Right lobe of liver (tissue), 4 donors: ENCODE results near the gene GOLGB1.

Source experiments
- POLR2A ChIP-seq: fragments of 450-650 bp; IDR thresholded peaks from one replicate; pipeline ENCODE4 v1.6.1; 2017; ENCODE audit warnings: antibody characterized with exemption, mild to moderate bottlenecking
- TF ChIP-seq, protein P1 (sequence below), 4 donors: fragments of 200-600 bp in 3 of 4; fragments of 450-650 bp in 1 of 4; IDR thresholded peaks; one replicate each; pipeline versions ENCODE4 v1.5.1 to v1.8.0; 2016 to 2022; ENCODE audit warnings: antibody characterized with exemption in 4 of 4, mild to moderate bottlenecking in 2 of 4
- donor health status: DM: no; HTN: no; CAD: no.
- donor health status: DM: no; HTN: no; CAD: no.
- donor health status: DM: no; HTN: yes; CAD: no.

DNA sequence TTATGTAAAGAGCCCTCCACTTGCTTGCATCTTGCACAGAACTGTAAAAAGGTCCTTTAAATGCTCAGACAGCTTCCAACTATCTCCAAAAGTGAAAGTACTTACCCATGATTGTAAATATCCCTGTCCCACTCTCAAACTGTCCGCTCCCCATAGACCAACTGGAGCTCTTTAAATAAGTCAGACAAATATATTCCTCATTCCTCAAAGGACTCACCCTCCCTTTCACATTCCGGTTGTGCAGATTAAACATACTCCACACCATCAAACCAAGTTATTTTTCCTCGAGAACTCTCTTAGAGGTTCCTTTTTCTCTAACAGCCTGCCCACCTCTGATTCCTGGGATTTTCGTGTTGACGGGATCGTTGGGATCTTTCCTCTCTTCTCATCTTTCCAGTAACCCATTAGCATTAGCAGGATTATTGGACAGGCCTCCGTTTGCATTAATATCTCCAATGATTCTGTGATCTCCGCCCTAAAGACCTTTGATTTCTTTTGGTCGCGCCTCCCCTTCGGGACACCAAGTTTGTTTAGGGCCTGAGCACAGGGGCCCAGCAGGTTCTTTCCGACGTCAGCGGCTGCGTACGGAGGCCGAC is 763 bp downstream of the GOLGB1 start:
- TF ChIP-seq, protein P1, sequence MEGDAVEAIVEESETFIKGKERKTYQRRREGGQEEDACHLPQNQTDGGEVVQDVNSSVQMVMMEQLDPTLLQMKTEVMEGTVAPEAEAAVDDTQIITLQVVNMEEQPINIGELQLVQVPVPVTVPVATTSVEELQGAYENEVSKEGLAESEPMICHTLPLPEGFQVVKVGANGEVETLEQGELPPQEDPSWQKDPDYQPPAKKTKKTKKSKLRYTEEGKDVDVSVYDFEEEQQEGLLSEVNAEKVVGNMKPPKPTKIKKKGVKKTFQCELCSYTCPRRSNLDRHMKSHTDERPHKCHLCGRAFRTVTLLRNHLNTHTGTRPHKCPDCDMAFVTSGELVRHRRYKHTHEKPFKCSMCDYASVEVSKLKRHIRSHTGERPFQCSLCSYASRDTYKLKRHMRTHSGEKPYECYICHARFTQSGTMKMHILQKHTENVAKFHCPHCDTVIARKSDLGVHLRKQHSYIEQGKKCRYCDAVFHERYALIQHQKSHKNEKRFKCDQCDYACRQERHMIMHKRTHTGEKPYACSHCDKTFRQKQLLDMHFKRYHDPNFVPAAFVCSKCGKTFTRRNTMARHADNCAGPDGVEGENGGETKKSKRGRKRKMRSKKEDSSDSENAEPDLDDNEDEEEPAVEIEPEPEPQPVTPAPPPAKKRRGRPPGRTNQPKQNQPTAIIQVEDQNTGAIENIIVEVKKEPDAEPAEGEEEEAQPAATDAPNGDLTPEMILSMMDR (IDR thresholded peaks at IDR 0.05), result no peak
- TF ChIP-seq POLR2A, result no peak
